ENCODE measurements around the gene NSUN3.
"Not testable (repeated sequence)": the region's sequence is repeated elsewhere in the genome, so short reads cannot be mapped to it uniquely, and the experiment has no call there.

NSUN3 gene

GRCh38 chr3:94069194-94069813, 6.4 kb downstream of the NSUN3 start:
- peak; percentile 68 for DNase-seq (ENCODE audit: low spot score)

- no peak for DNase-seq (ENCODE audit: low spot score)
These were observed 7.6 kb downstream of the NSUN3 start for GRCh38 chr3:94070341-94070911.

- no peak for DNase-seq (ENCODE audit: low spot score)
These were observed 8.9 kb downstream of the NSUN3 start for GRCh38 chr3:94071713-94072284.

- no peak for DNase-seq (ENCODE audit: low spot score)
These were observed 13.2 kb downstream of the NSUN3 start for GRCh38 chr3:94076055-94076454.

- DNase-seq (ENCODE audit: low spot score), result not testable (repeated sequence)
These were observed 17.7 kb downstream of the NSUN3 start for GRCh38 chr3:94080552-94080951.

GRCh38 chr3:94081884-94082283, 19.0 kb downstream of the NSUN3 start:
- DNase-seq (ENCODE audit: low spot score), result no peak

GRCh38 chr3:94082391-94082937, 19.6 kb downstream of the NSUN3 start:
- DNase-seq (ENCODE audit: low spot score), result no peak

GRCh38 chr3:94083261-94083660, 20.4 kb downstream of the NSUN3 start:
- DNase-seq (ENCODE audit: low spot score), result no peak

GRCh38 chr3:94089126-94089525, 26.3 kb downstream of the NSUN3 start:
- no peak for DNase-seq (ENCODE audit: low spot score)

GRCh38 chr3:94092086-94092485, 29.2 kb downstream of the NSUN3 start:
- no peak for DNase-seq (ENCODE audit: low spot score)

- no peak for DNase-seq (ENCODE audit: low spot score)
These were observed 30.3 kb downstream of the NSUN3 start for GRCh38 chr3:94093151-94093550.

GRCh38 chr3:94095111-94095510, 32.2 kb downstream of the NSUN3 start:
- DNase-seq (ENCODE audit: low spot score), result no peak

GRCh38 chr3:94098452-94098851, 35.6 kb downstream of the NSUN3 start:
- DNase-seq (ENCODE audit: low spot score), result peak; percentile 18

GRCh38 chr3:94099311-94099710, 36.5 kb downstream of the NSUN3 start:
- DNase-seq (ENCODE audit: low spot score), result no peak

GRCh38 chr3:94101860-94102259, 39.0 kb downstream of the NSUN3 start:
- peak; percentile 11 for DNase-seq (ENCODE audit: low spot score)

- DNase-seq (ENCODE audit: low spot score), result no peak
These were observed 43.4 kb downstream of the NSUN3 start for GRCh38 chr3:94106268-94106667.

- not testable (repeated sequence) for DNase-seq (ENCODE audit: low spot score)
These were observed 47.4 kb downstream of the NSUN3 start for GRCh38 chr3:94110232-94110631.

- no peak for DNase-seq (ENCODE audit: low spot score)
These were observed 48.0 kb downstream of the NSUN3 start for GRCh38 chr3:94110854-94111253.

GRCh38 chr3:94114666-94115065, 51.8 kb downstream of the NSUN3 start:
- DNase-seq (ENCODE audit: low spot score), result no peak

GRCh38 chr3:94115482-94115881, 52.6 kb downstream of the NSUN3 start:
- peak; percentile 30 for DNase-seq (ENCODE audit: low spot score)

- no peak for DNase-seq (ENCODE audit: low spot score)
These were observed 54.9 kb downstream of the NSUN3 start for GRCh38 chr3:94117729-94118128.

- no peak for DNase-seq (ENCODE audit: low spot score)
These were observed 55.5 kb downstream of the NSUN3 start for GRCh38 chr3:94118390-94118789.

GRCh38 chr3:94121161-94121560, 58.3 kb downstream of the NSUN3 start:
- DNase-seq (ENCODE audit: low spot score), result no peak

GRCh38 chr3:94127115-94127514, 64.3 kb downstream of the NSUN3 start:
- DNase-seq (ENCODE audit: low spot score), result no peak
